HG03139 (cell line): ENCODE results near the gene COL11A2.

Source experiments
- ATAC-seq: cut with Tn5 transposase; IDR thresholded peaks from one replicate; pipeline ENCODE4 v1.9.1; 2021; ENCODE audit not compliant: unreplicated experiment

Gene COL11A2

GRCh38 chr6:33206864-33207551, 14.7 kb upstream of the COL11A2 start:
- ATAC-seq, result no peak

- no peak for ATAC-seq
These were observed 14.0 kb upstream of the COL11A2 start for GRCh38 chr6:33206027-33206863.

GRCh38 chr6:33205191-33206026, 13.1 kb upstream of the COL11A2 start:
- no peak for ATAC-seq

GRCh38 chr6:33204415-33205190, 12.3 kb upstream of the COL11A2 start, which contains the start of gene HSD17B8:
Gene HSD17B8 (plus strand): TSS chr6:33204655. CDS start chr6:33204669, 14 bp downstream.
- peak; percentile 40 for ATAC-seq

- ATAC-seq, result no peak
These were observed 11.8 kb upstream of the COL11A2 start for GRCh38 chr6:33204165-33204414.

- no peak for ATAC-seq
These were observed 11.3 kb upstream of the COL11A2 start for GRCh38 chr6:33203443-33204164.

GRCh38 chr6:33202799-33203198, 10.5 kb upstream of the COL11A2 start:
- no peak for ATAC-seq

GRCh38 chr6:33201935-33202334, 9.7 kb upstream of the COL11A2 start:
- no peak for ATAC-seq

- ATAC-seq, result peak; percentile 3
These were observed 8.9 kb upstream of the COL11A2 start for GRCh38 chr6:33201147-33201545.

GRCh38 chr6:33200219-33201146, 8.2 kb upstream of the COL11A2 start, which contains the start of the genes RXRB and SLC39A7:
Gene RXRB (minus strand): TSS chr6:33200665. CDS start chr6:33200476, 189 bp downstream.
Gene SLC39A7 (plus strand): TSS chr6:33200867. CDS start chr6:33201246, 379 bp downstream.
- peak; percentile 46 for ATAC-seq

- peak; percentile 17 for ATAC-seq
These were observed 7.5 kb upstream of the COL11A2 start for GRCh38 chr6:33199687-33200218.

GRCh38 chr6:33198853-33199436, 6.7 kb upstream of the COL11A2 start:
- ATAC-seq, result no peak

GRCh38 chr6:33198159-33198852, 6.0 kb upstream of the COL11A2 start:
- no peak for ATAC-seq

GRCh38 chr6:33197431-33198048, 5.3 kb upstream of the COL11A2 start:
- no peak for ATAC-seq

GRCh38 chr6:33195304-33196165, 3.3 kb upstream of the COL11A2 start:
- no peak for ATAC-seq

GRCh38 chr6:33194431-33194979, 2.2 kb upstream of the COL11A2 start:
- no peak for ATAC-seq
